Spleen (tissue), 11 donors: ENCODE measurements around the gene FSTL5. TPM values are rescaled to one million over a fixed set of nuclear protein-coding genes. Genes with fewer than 3 reads are reported as not detected.

Source experiments
- DNase-seq: peaks from one replicate; pipeline ENCODE4 v3.0.0-alpha.2; 2020
- H3K27ac ChIP-seq, 8 donors: fragments of 200-600 bp; sonication (generic) in 7 of 8; 1 replicate in 4 of 8; 2 replicates in 4 of 8; pipeline versions ENCODE4 v1.5.0 to v1.8.0; 2016 to 2021; ENCODE audit warnings: inconsistent platforms in 4 of 8, mild to moderate bottlenecking in 4 of 8, moderate library complexity in 1 of 8
- H3K27me3 ChIP-seq, 7 donors: fragments of 200-600 bp; sonication (generic) in 6 of 7; replicated peaks in 1 of 7; 1 replicate in 4 of 7; 2 replicates in 3 of 7; pipeline versions ENCODE4 v1.5.0 to v1.8.0; 2016 to 2021; ENCODE audit warnings: inconsistent platforms in 3 of 7, mild to moderate bottlenecking in 1 of 7
- H3K36me3 ChIP-seq, 6 donors: fragments of 200-600 bp; sonication (generic) in 5 of 6; 1 replicate in 4 of 6; 2 replicates in 2 of 6; pipeline versions ENCODE4 v1.5.0 to v1.8.0; 2016 to 2021; ENCODE audit warnings: inconsistent platforms in 2 of 6
- H3K4me1 ChIP-seq, 6 donors: fragments of 200-600 bp; sonication (generic) in 5 of 6; 1 replicate in 3 of 6; 2 replicates in 3 of 6; pipeline versions ENCODE4 v1.5.0 to v1.8.0; 2016 to 2021; ENCODE audit warnings: inconsistent platforms in 3 of 6
- H3K4me3 ChIP-seq, 8 donors: fragments of 200-600 bp; sonication (generic) in 7 of 8; 1 replicate in 4 of 8; 2 replicates in 4 of 8; pipeline versions ENCODE4 v1.5.0 to v1.8.0; 2016 to 2021; ENCODE audit warnings: inconsistent platforms in 4 of 8, mild to moderate bottlenecking in 4 of 8, moderate library complexity in 2 of 8
- H3K9me3 ChIP-seq, 8 donors: fragments of 200-600 bp; sonication (generic) in 7 of 8; 1 replicate in 4 of 8; 2 replicates in 4 of 8; pipeline versions ENCODE4 v1.5.0 to v1.8.0; 2016 to 2021; ENCODE audit warnings: inconsistent platforms in 4 of 8
- POLR2A ChIP-seq, 3 donors: fragments of 450-650 bp; IDR thresholded peaks; one replicate each; pipeline ENCODE4 v1.5.1; 2017; ENCODE audit warnings: antibody characterized with exemption in 3 of 3, mild to moderate bottlenecking in 1 of 3
- POLR2AphosphoS5 ChIP-seq, 3 donors: sonication (generic); formaldehyde crosslinking; IDR thresholded peaks; one replicate each; pipeline ENCODE4 v1.5.1; 2017; ENCODE audit warnings: antibody characterized with exemption in 3 of 3
- WGBS, 5 donors: extraction: QIAGEN DNeasy Blood & Tissue Kit in 3 of 5; methylation state at CpG; one replicate each; pipeline versions ENCODE4 v1.1.5 to v1.1.7; 2013 to 2018; 5-methylcytosine and 5-hydroxymethylcytosine counted together
- intact Hi-C: fragments of 100-400 bp; cut with DNase I; formaldehyde crosslinking; loops from one replicate; pipeline ENCODE4 v1.15.0; 2023; ENCODE audit warnings: low total_unique reads
- polyA plus RNA-seq, 3 donors: library from polyadenylated mRNA; stranded (reverse); fragments of 200-250 nt; gene quantifications; one replicate each; pipeline ENCODE4 v1.2.1, GENCODE V29; 2013
- total RNA-seq, 7 donors: library from RNA; depleted of rRNA in 3 of 7; stranded (reverse); fragments of >200 nt in 3 of 7; fragmentation: NEBNext Ultra II Directional in 4 of 7; extraction: Animal tissue kit (Norgen Biotek cat#: 25700) in 4 of 7; gene quantifications; one replicate each; pipeline versions ENCODE4 v1.1.0 to v1.2.1, GENCODE V29; 2016 to 2021
- TF ChIP-seq, protein P1 (sequence below), 11 experiments: fragments of 200-600 bp in 7 of 11; fragments of 450-650 bp in 4 of 11; sonication (generic) in 4 of 11; IDR thresholded peaks in 8 of 11; conservative IDR thresholded peaks in 3 of 11; 1 replicate in 7 of 11; 2 replicates in 4 of 11; pipeline versions ENCODE4 v1.4.0 to v1.8.0; 2016 to 2021; ENCODE audit warnings: antibody characterized with exemption in 11 of 11, inconsistent platforms in 4 of 11, mild to moderate bottlenecking in 1 of 11
- donor health status: healthy with polysubstance abuse.
- donor health status: DM: no; HTN: no; CAD: no; lungs with moderate emphysema.
- donor health status: DM: no; HTN: no; CAD: no.
- donor health status: Bipolar disorder and iron deficiency.
- donor health status: healthy.
- donor health status: DM: no; HTN: no; CAD: no.
- donor health status: DM: yes; HTN: yes; CAD: no.

The FSTL5 gene
- total and polyA plus RNA-seq, 10 donors, result 0.02 TPM; not detected in 9

DNA sequence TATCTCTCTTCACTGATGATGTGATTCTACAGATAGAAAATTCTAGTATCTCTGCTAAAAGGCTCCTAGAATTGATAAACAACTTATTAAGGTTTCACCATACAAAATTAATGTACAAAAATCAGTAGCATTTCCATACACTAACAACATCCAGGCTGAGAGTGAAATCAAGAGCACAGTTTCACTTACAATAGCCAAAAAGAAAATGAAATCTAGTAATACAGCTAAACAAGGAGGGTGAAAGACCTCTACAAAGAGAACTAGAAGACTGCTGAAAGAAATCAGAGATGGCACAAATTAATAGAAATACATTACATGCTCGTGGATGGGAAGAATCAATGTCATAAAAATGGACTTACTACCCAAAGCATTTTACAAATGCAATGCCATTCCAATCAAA is 751.9 kb downstream of the FSTL5 start:
- WGBS, 5 donors, result 58 to 75% (median 59%) methylated on average over 1 of the region's 1 CpG
- no peak for DNase-seq
- intact Hi-C loops, result no loop called here
- H3K27me3 ChIP-seq, result no peaks in the 10 kb centered on the region
- H3K36me3 ChIP-seq, result no peaks in the 10 kb centered on the region
- no peak overlapping the region for H3K4me3 ChIP-seq
- no peaks in the 10 kb centered on the region for H3K4me1 ChIP-seq
- H3K9me3 ChIP-seq, result peaks cover 0 to 21% (median 4%) of the 10 kb centered on the region in 8 donors
- TF ChIP-seq POLR2A (IDR thresholded peaks at IDR 0.05) (no peak), POLR2AphosphoS5 (IDR thresholded peaks at IDR 0.05) (no peak)
- TF ChIP-seq, protein P1, sequence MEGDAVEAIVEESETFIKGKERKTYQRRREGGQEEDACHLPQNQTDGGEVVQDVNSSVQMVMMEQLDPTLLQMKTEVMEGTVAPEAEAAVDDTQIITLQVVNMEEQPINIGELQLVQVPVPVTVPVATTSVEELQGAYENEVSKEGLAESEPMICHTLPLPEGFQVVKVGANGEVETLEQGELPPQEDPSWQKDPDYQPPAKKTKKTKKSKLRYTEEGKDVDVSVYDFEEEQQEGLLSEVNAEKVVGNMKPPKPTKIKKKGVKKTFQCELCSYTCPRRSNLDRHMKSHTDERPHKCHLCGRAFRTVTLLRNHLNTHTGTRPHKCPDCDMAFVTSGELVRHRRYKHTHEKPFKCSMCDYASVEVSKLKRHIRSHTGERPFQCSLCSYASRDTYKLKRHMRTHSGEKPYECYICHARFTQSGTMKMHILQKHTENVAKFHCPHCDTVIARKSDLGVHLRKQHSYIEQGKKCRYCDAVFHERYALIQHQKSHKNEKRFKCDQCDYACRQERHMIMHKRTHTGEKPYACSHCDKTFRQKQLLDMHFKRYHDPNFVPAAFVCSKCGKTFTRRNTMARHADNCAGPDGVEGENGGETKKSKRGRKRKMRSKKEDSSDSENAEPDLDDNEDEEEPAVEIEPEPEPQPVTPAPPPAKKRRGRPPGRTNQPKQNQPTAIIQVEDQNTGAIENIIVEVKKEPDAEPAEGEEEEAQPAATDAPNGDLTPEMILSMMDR (IDR thresholded peaks at IDR 0.05 in 8 of 11, conservative IDR thresholded peaks at IDR 0.05 in 3 of 11), result no peak
- H3K27ac ChIP-seq, result no peak overlapping the region

DNA sequence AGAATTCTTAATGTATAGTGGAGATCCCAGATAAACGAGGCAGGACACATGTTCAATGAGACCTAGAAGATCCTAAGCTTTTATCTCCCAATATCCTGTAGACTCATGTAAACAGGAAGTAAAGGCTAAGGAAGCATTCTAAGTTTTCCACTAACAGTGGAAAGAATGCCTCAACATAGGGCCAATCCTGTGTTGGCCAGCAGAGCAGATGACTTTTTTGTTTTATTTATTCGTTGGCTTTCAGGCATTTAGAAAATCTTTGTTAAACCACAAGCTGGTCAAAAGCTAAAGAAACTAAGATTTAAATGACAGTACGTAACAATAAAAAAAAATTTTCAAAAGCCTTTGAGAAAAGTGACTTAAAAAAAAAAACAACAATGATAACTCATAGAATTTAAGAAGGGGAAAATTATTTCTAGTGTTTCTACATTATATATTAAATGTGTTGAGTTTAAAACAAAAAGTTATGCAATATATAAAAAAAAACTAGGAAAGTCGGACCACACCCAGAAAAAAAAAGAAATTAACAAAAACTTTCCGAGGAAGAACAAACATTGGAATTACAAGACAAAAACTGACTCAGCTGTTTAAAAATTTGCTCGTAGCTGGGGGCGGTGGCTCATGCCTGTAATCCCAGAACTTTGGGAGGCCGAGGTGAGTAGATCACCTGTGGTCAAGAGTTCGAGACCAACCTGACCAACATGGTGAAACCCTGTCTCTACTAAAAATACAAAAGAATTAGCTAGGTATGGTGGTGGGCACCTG is 759.3 kb downstream of the FSTL5 start:
- DNase-seq, result no peak
- Histone ChIP-seq H3K4me1 (no peaks in the 10 kb centered on the region), H3K9me3 (peaks cover 0 to 21% (median 8%) of the 10 kb centered on the region in 8 donors), H3K27me3 (no peaks in the 10 kb centered on the region), H3K36me3 (no peaks in the 10 kb centered on the region), H3K4me3 (no peak overlapping the region), H3K27ac (no peak overlapping the region)
- WGBS, 5 donors, result 76 to 91% (median 82%) methylated on average over 9 of the region's 9 CpGs
- no peak for TF ChIP-seq POLR2A (IDR thresholded peaks at IDR 0.05)
- TF ChIP-seq POLR2AphosphoS5 (IDR thresholded peaks at IDR 0.05), result no peak
- TF ChIP-seq, protein P1 (IDR thresholded peaks at IDR 0.05 in 8 of 11, conservative IDR thresholded peaks at IDR 0.05 in 3 of 11), result no peak
- intact Hi-C loops, result no loop called here

DNA sequence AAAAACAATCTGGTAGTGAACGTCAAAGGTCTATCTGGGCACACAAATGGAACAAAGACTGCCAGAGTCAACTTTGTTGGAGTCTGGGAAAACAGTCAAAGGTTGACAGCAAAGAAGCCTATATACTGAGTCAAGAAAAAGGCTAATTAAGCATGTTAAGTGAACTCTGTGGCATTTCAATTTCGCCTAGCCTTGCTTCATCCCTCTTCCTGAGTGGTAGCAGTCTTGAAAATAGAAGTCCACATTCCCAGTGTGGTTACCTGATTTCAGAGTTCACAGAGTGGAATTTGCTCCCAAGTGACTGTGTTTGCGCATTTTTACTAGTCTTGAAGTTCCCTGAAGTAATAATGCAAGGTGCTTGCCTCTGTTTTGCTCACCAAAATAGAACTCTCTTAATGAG is 760.0 kb downstream of the FSTL5 start:
- Histone ChIP-seq H3K27ac (no peak overlapping the region), H3K4me3 (no peak overlapping the region), H3K27me3 (no peaks in the 10 kb centered on the region), H3K4me1 (no peaks in the 10 kb centered on the region), H3K9me3 (peaks cover 0 to 16% (median 6%) of the 10 kb centered on the region in 8 donors), H3K36me3 (no peaks in the 10 kb centered on the region)
- no peak for TF ChIP-seq POLR2AphosphoS5 (IDR thresholded peaks at IDR 0.05)
- TF ChIP-seq, protein P1 (IDR thresholded peaks at IDR 0.05 in 8 of 11, conservative IDR thresholded peaks at IDR 0.05 in 3 of 11), result no peak
- TF ChIP-seq POLR2A (IDR thresholded peaks at IDR 0.05), result no peak
- 74 to 93% (median 82%) methylated on average over 3 of the region's 3 CpGs for WGBS, 5 donors
- no peak for DNase-seq
- intact Hi-C loops, result no loop called here

DNA sequence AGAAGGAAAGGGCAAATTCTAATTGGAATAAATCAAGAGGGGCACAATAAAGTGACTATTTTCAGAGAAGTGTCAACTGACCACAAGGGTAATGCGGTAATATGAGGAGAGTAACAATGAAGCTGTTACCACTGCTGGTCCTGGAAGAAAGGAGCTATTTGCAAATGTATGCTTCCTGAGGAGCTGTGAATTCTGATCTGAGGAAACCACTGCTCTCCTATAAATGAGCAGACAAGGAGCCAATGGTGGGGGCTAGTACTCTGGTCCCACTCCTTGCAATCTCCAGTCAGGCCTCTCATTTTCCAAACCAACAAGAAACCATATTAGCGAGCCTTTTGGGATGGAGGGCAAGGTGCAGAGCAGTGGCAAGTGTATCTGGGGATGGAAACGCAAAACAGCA is 770.2 kb downstream of the FSTL5 start:
- 80 to 91% (median 86%) methylated on average over 3 of the region's 3 CpGs for WGBS, 5 donors
- no peaks in the 10 kb centered on the region for H3K36me3 ChIP-seq
- no peak overlapping the region for H3K27ac ChIP-seq
- no peaks in the 10 kb centered on the region for H3K4me1 ChIP-seq
- no peak for DNase-seq
- no peaks in the 10 kb centered on the region for H3K9me3 ChIP-seq
- TF ChIP-seq POLR2AphosphoS5 (IDR thresholded peaks at IDR 0.05) (no peak), POLR2A (IDR thresholded peaks at IDR 0.05) (no peak)
- intact Hi-C loops, result no loop called here
- H3K27me3 ChIP-seq, result no peaks in the 10 kb centered on the region
- H3K4me3 ChIP-seq, result no peak overlapping the region
